Measurements from ENCODE around the gene TERT.

TERT gene

GRCh38 chr5:1235838-1236237 is 59.0 kb downstream of the TERT start:
- no peaks in the 10 kb centered on the region for H4K20me1 ChIP-seq (ENCODE audit: insufficient read depth, low read length, poor library complexity, severe bottlenecking)
- TF ChIP-seq EZH2phosphoT487 (IDR thresholded peaks at IDR 0.05; ENCODE audit: borderline replicate concordance), result no peak
- no peak for TF ChIP-seq CTCF (conservative IDR thresholded peaks at IDR 0.05; ENCODE audit: low read length)
- no peak overlapping the region for H2AFZ ChIP-seq (ENCODE audit: low read length)
- no peak overlapping the region for H3K4me2 ChIP-seq (ENCODE audit: low read depth, low read length, poor library complexity, severe bottlenecking)
- no peaks in the 10 kb centered on the region for H3K36me3 ChIP-seq (ENCODE audit: insufficient read depth, low read length)
- H3K9ac ChIP-seq (ENCODE audit: low read depth, low read length, poor library complexity, severe bottlenecking), result no peak overlapping the region
- no peaks in the 10 kb centered on the region for H3K9me2 ChIP-seq (replicated peaks; ENCODE audit: low read depth, low read length)
- H3K4me1 ChIP-seq (ENCODE audit: insufficient read depth, low read length, poor library complexity, severe bottlenecking), result peaks cover 11% of the 10 kb centered on the region
- H3K27me3 ChIP-seq (ENCODE audit: insufficient read depth, low read length, poor library complexity, severe bottlenecking), result no peaks in the 10 kb centered on the region
- H3K79me2 ChIP-seq (ENCODE audit: insufficient read depth, low read length), result no peaks in the 10 kb centered on the region
- H3K9me3 ChIP-seq (ENCODE audit: insufficient read depth, low read depth, low read length), result peaks cover 4% of the 10 kb centered on the region; the same call in 1 of the 2 replicates
- no peak overlapping the region for H3K4me3 ChIP-seq (ENCODE audit: low read length, poor library complexity, severe bottlenecking)
- H3F3A ChIP-seq (ENCODE audit: low read depth), result no peaks in the 10 kb centered on the region

- no peak overlapping the region for H3K4me3 ChIP-seq (ENCODE audit: low read length, poor library complexity, severe bottlenecking)
- no peaks in the 10 kb centered on the region for H3F3A ChIP-seq (ENCODE audit: low read depth)
- no peaks in the 10 kb centered on the region for H4K20me1 ChIP-seq (ENCODE audit: insufficient read depth, low read length, poor library complexity, severe bottlenecking)
- no peak overlapping the region for H2AFZ ChIP-seq (ENCODE audit: low read length)
- TF ChIP-seq CTCF (conservative IDR thresholded peaks at IDR 0.05; ENCODE audit: low read length) (peak; percentile 36), EZH2phosphoT487 (IDR thresholded peaks at IDR 0.05; ENCODE audit: borderline replicate concordance) (no peak)
- no peaks in the 10 kb centered on the region for H3K36me3 ChIP-seq (ENCODE audit: insufficient read depth, low read length)
- no peaks in the 10 kb centered on the region for H3K9me2 ChIP-seq (replicated peaks; ENCODE audit: low read depth, low read length)
- no peaks in the 10 kb centered on the region for H3K79me2 ChIP-seq (ENCODE audit: insufficient read depth, low read length)
- peaks cover 4% of the 10 kb centered on the region; the same call in 1 of the 2 replicates for H3K9me3 ChIP-seq (ENCODE audit: insufficient read depth, low read depth, low read length)
- H3K9ac ChIP-seq (ENCODE audit: low read depth, low read length, poor library complexity, severe bottlenecking), result no peak overlapping the region
- H3K4me1 ChIP-seq (ENCODE audit: insufficient read depth, low read length, poor library complexity, severe bottlenecking), result peaks cover 15% of the 10 kb centered on the region
- no peak overlapping the region for H3K4me2 ChIP-seq (ENCODE audit: low read depth, low read length, poor library complexity, severe bottlenecking)
- H3K27me3 ChIP-seq (ENCODE audit: insufficient read depth, low read length, poor library complexity, severe bottlenecking), result no peaks in the 10 kb centered on the region
Observed at GRCh38 chr5:1235379-1235778, 59.5 kb downstream of the TERT start.

GRCh38 chr5:1232780-1233179 is 62.1 kb downstream of the TERT start:
- no peaks in the 10 kb centered on the region for H4K20me1 ChIP-seq (ENCODE audit: insufficient read depth, low read length, poor library complexity, severe bottlenecking)
- H3K79me2 ChIP-seq (ENCODE audit: insufficient read depth, low read length), result no peaks in the 10 kb centered on the region
- H3K4me3 ChIP-seq (ENCODE audit: low read length, poor library complexity, severe bottlenecking), result no peak overlapping the region
- no peak overlapping the region for H3K9ac ChIP-seq (ENCODE audit: low read depth, low read length, poor library complexity, severe bottlenecking)
- no peak overlapping the region for H2AFZ ChIP-seq (ENCODE audit: low read length)
- H3K27me3 ChIP-seq (ENCODE audit: insufficient read depth, low read length, poor library complexity, severe bottlenecking), result no peaks in the 10 kb centered on the region
- H3F3A ChIP-seq (ENCODE audit: low read depth), result peaks cover 8% of the 10 kb centered on the region; the same call in 1 of the 2 replicates
- H3K9me2 ChIP-seq (replicated peaks; ENCODE audit: low read depth, low read length), result no peaks in the 10 kb centered on the region
- peaks cover 41% of the 10 kb centered on the region for H3K4me1 ChIP-seq (ENCODE audit: insufficient read depth, low read length, poor library complexity, severe bottlenecking)
- no peak overlapping the region for H3K4me2 ChIP-seq (ENCODE audit: low read depth, low read length, poor library complexity, severe bottlenecking)
- no peaks in the 10 kb centered on the region for H3K36me3 ChIP-seq (ENCODE audit: insufficient read depth, low read length)
- no peak for TF ChIP-seq EZH2phosphoT487 (IDR thresholded peaks at IDR 0.05; ENCODE audit: borderline replicate concordance)
- TF ChIP-seq CTCF (conservative IDR thresholded peaks at IDR 0.05; ENCODE audit: low read length), result no peak
- H3K9me3 ChIP-seq (ENCODE audit: insufficient read depth, low read depth, low read length), result peaks cover 4% of the 10 kb centered on the region; the same call in 1 of the 2 replicates
